Central memory CD8-positive, alpha-beta T cell (primary cell): ENCODE data around the gene PRKAR1B.
"Not testable (repeated sequence)": the region's sequence is repeated elsewhere in the genome, so short reads cannot be mapped to it uniquely, and the experiment has no call there.

Experiments used
- ATAC-seq: fragments of 150-1000 bp; cut with Tn5 transposase; replicated peaks from 2 replicates; pipeline ENCODE4 v1.10.0; 2022; ENCODE audit warnings: mild to moderate bottlenecking, moderate FRiP score, moderate number of reproducible peaks; ENCODE audit not compliant: poor library complexity, severe bottlenecking; ENCODE audit errors: extremely low read depth
- DNase-seq, 2 donors: peaks; one replicate each; pipeline ENCODE4 v3.0.0; 2021; ENCODE audit warnings: low spot score in 2 of 2
- H3K27ac Mint-ChIP-seq: one replicate; pipeline ENCODE4 v1.8.0; 2022; ENCODE audit warnings: low read depth, mild to moderate bottlenecking, moderate library complexity, mixed read lengths
- H3K27me3 Mint-ChIP-seq: one replicate; pipeline ENCODE4 v1.8.0; 2022; ENCODE audit warnings: mixed read lengths
- H3K36me3 Mint-ChIP-seq: one replicate; pipeline ENCODE4 v1.8.0; 2022; ENCODE audit warnings: mild to moderate bottlenecking, moderate library complexity, mixed read lengths; ENCODE audit not compliant: insufficient read depth
- H3K4me1 Mint-ChIP-seq: one replicate; pipeline ENCODE4 v1.8.0; 2022; ENCODE audit warnings: mixed read lengths
- H3K4me3 Mint-ChIP-seq: one replicate; pipeline ENCODE4 v1.8.0; 2022; ENCODE audit warnings: mild to moderate bottlenecking, moderate library complexity, mixed read lengths
- H3K9me3 Mint-ChIP-seq: one replicate; pipeline ENCODE4 v1.8.0; 2022; ENCODE audit warnings: mixed read lengths

PRKAR1B gene

GRCh38 chr7:744128-744520 is 17.0 kb upstream of the PRKAR1B start:
- not testable (repeated sequence) for H3K4me1 Mint-ChIP-seq

GRCh38 chr7:743341-744127 is 16.5 kb upstream of the PRKAR1B start:
- not testable (repeated sequence) for ATAC-seq, H3K27ac Mint-ChIP-seq, DNase-seq, H3K4me1 Mint-ChIP-seq, H3K4me3 Mint-ChIP-seq, H3K27me3 Mint-ChIP-seq, H3K9me3 Mint-ChIP-seq
- peaks cover 16% of the 10 kb centered on the region for H3K36me3 Mint-ChIP-seq

More at GRCh38 chr7:744128-744520, 17.0 kb upstream of the PRKAR1B start:
- H3K27ac Mint-ChIP-seq, H3K4me3 Mint-ChIP-seq, ATAC-seq, DNase-seq, H3K27me3 Mint-ChIP-seq, H3K9me3 Mint-ChIP-seq: not testable (repeated sequence)
- H3K36me3 Mint-ChIP-seq = peaks cover 16% of the 10 kb centered on the region

GRCh38 chr7:742791-743190 is 15.7 kb upstream of the PRKAR1B start:
- Mint-ChIP-seq H3K36me3 (peaks cover 16% of the 10 kb centered on the region), H3K4me1 (peaks cover 5% of the 10 kb centered on the region), H3K27me3 (no peaks in the 10 kb centered on the region), H3K27ac (no peak overlapping the region), H3K9me3 (no peaks in the 10 kb centered on the region), H3K4me3 (no peak overlapping the region)
- ATAC-seq = no peak
- DNase-seq = no peak

GRCh38 chr7:741850-742249 is 14.8 kb upstream of the PRKAR1B start:
- peaks cover 14% of the 10 kb centered on the region for H3K36me3 Mint-ChIP-seq
- H3K4me1 Mint-ChIP-seq = peaks cover 7% of the 10 kb centered on the region
- H3K4me3 Mint-ChIP-seq = no peak overlapping the region
- no peaks in the 10 kb centered on the region for H3K9me3 Mint-ChIP-seq
- ATAC-seq = no peak
- no peaks in the 10 kb centered on the region for H3K27me3 Mint-ChIP-seq
- DNase-seq = no peak
- H3K27ac Mint-ChIP-seq = no peak overlapping the region

- Mint-ChIP-seq H3K27ac (no peak overlapping the region), H3K4me1 (peaks cover 7% of the 10 kb centered on the region), H3K27me3 (no peaks in the 10 kb centered on the region), H3K36me3 (peaks cover 14% of the 10 kb centered on the region), H3K9me3 (no peaks in the 10 kb centered on the region), H3K4me3 (no peak overlapping the region)
- ATAC-seq = no peak
- no peak for DNase-seq
Observed at GRCh38 chr7:741191-741671, 14.2 kb upstream of the PRKAR1B start.

- ATAC-seq (no peak), DNase-seq (no peak)
- H3K4me3 Mint-ChIP-seq = no peak overlapping the region
- H3K27me3 Mint-ChIP-seq = no peaks in the 10 kb centered on the region
- H3K9me3 Mint-ChIP-seq = no peaks in the 10 kb centered on the region
- no peak overlapping the region for H3K27ac Mint-ChIP-seq
- H3K4me1 Mint-ChIP-seq = peaks cover 7% of the 10 kb centered on the region
- H3K36me3 Mint-ChIP-seq = peaks cover 14% of the 10 kb centered on the region
Observed at GRCh38 chr7:739983-740942, 13.2 kb upstream of the PRKAR1B start.

- no peak overlapping the region for H3K27ac Mint-ChIP-seq
- H3K27me3 Mint-ChIP-seq = no peaks in the 10 kb centered on the region
- H3K36me3 Mint-ChIP-seq = peaks cover 14% of the 10 kb centered on the region
- H3K9me3 Mint-ChIP-seq = no peaks in the 10 kb centered on the region
- no peak overlapping the region for H3K4me3 Mint-ChIP-seq
- DNase-seq (no peak), ATAC-seq (no peak)
- H3K4me1 Mint-ChIP-seq = peaks cover 7% of the 10 kb centered on the region
Observed at GRCh38 chr7:739455-739982, 12.4 kb upstream of the PRKAR1B start.

GRCh38 chr7:738723-739454 is 11.8 kb upstream of the PRKAR1B start:
- ATAC-seq (no peak), DNase-seq (no peak)
- no peak overlapping the region for H3K4me3 Mint-ChIP-seq
- H3K4me1 Mint-ChIP-seq = peaks cover 7% of the 10 kb centered on the region
- peak overlapping the region; percentile 21 for H3K27ac Mint-ChIP-seq
- H3K27me3 Mint-ChIP-seq = no peaks in the 10 kb centered on the region
- peaks cover 8% of the 10 kb centered on the region for H3K36me3 Mint-ChIP-seq
- H3K9me3 Mint-ChIP-seq = no peaks in the 10 kb centered on the region

- H3K9me3 Mint-ChIP-seq = no peaks in the 10 kb centered on the region
- peak overlapping the region; percentile 21 for H3K27ac Mint-ChIP-seq
- ATAC-seq (no peak), DNase-seq (no peak)
- H3K4me3 Mint-ChIP-seq = no peak overlapping the region
- H3K36me3 Mint-ChIP-seq = peaks cover 8% of the 10 kb centered on the region
- peaks cover 9% of the 10 kb centered on the region for H3K4me1 Mint-ChIP-seq
- H3K27me3 Mint-ChIP-seq = no peaks in the 10 kb centered on the region
Observed at GRCh38 chr7:738241-738640, 11.2 kb upstream of the PRKAR1B start.

- H3K4me3 Mint-ChIP-seq = no peak overlapping the region
- H3K9me3 Mint-ChIP-seq = no peaks in the 10 kb centered on the region
- no peak overlapping the region for H3K27ac Mint-ChIP-seq
- peaks cover 5% of the 10 kb centered on the region for H3K36me3 Mint-ChIP-seq
- no peak for ATAC-seq
- H3K4me1 Mint-ChIP-seq = peaks cover 17% of the 10 kb centered on the region
- DNase-seq = no peak
- H3K27me3 Mint-ChIP-seq = no peaks in the 10 kb centered on the region
Observed at GRCh38 chr7:734808-735207, 7.7 kb upstream of the PRKAR1B start.

- no peak overlapping the region for H3K27ac Mint-ChIP-seq
- no peaks in the 10 kb centered on the region for H3K27me3 Mint-ChIP-seq
- peaks cover 17% of the 10 kb centered on the region for H3K4me1 Mint-ChIP-seq
- ATAC-seq (no peak), DNase-seq (no peak)
- H3K9me3 Mint-ChIP-seq = no peaks in the 10 kb centered on the region
- H3K4me3 Mint-ChIP-seq = no peak overlapping the region
- peaks cover 5% of the 10 kb centered on the region for H3K36me3 Mint-ChIP-seq
Observed at GRCh38 chr7:734214-734613, 7.1 kb upstream of the PRKAR1B start.

GRCh38 chr7:732556-732955 is 5.5 kb upstream of the PRKAR1B start:
- Mint-ChIP-seq H3K27ac (no peak overlapping the region), H3K27me3 (no peaks in the 10 kb centered on the region), H3K36me3 (peaks cover 7% of the 10 kb centered on the region), H3K9me3 (no peaks in the 10 kb centered on the region), H3K4me3 (no peak overlapping the region), H3K4me1 (peaks cover 21% of the 10 kb centered on the region)
- ATAC-seq (no peak), DNase-seq (no peak)
